Neural progenitor cell (in vitro differentiated cells): ENCODE measurements around the gene MYO15B. TPM values are rescaled to one million over a fixed set of nuclear protein-coding genes. Genes with fewer than 3 reads are reported as not detected.

Experiments
- DNase-seq: peaks from one replicate; pipeline ENCODE4 v3.0.0-alpha.2; 2016; ENCODE audit warnings: low spot score
- H2AFZ ChIP-seq: fragments of 200-600 bp; sonication (generic); replicated peaks from 2 replicates; pipeline ENCODE4 v1.6.1; 2016; ENCODE audit warnings: antibody characterized with exemption
- H3F3A ChIP-seq: fragments of 200-600 bp; sonication (generic); 2 replicates; pipeline ENCODE4 v1.6.1; 2016; ENCODE audit warnings: antibody characterized with exemption, low read depth
- H3K27ac ChIP-seq: fragments of 200-600 bp; sonication (generic); 2 replicates; pipeline ENCODE4 v1.5.1; 2016; ENCODE audit warnings: mild to moderate bottlenecking
- H3K27me3 ChIP-seq: fragments of 200-600 bp; sonication (generic); 2 replicates; pipeline ENCODE4 v1.6.1; 2016; ENCODE audit warnings: mild to moderate bottlenecking, moderate library complexity
- H3K36me3 ChIP-seq: fragments of 200-600 bp; sonication (generic); 2 replicates; pipeline ENCODE4 v1.5.1; 2016
- H3K4me1 ChIP-seq: fragments of 200-600 bp; sonication (generic); 2 replicates; pipeline ENCODE4 v1.6.1; 2016; ENCODE audit warnings: mixed run types
- H3K4me2 ChIP-seq: fragments of 200-600 bp; sonication (generic); 2 replicates; pipeline ENCODE4 v1.6.1; 2016
- H3K4me3 ChIP-seq: fragments of 200-600 bp; sonication (generic); 2 replicates; pipeline ENCODE4 v1.5.1; 2016
- H3K79me2 ChIP-seq: fragments of 200-600 bp; sonication (generic); 2 replicates; pipeline ENCODE4 v1.6.1; 2016; ENCODE audit warnings: low read depth
- H3K9ac ChIP-seq: fragments of 200-600 bp; sonication (generic); 2 replicates; pipeline ENCODE4 v1.6.1; 2016
- H3K9me3 ChIP-seq: fragments of 200-600 bp; sonication (generic); 2 replicates; pipeline ENCODE4 v1.5.1; 2016; ENCODE audit warnings: low read depth
- H4K20me1 ChIP-seq: fragments of 200-600 bp; sonication (generic); 2 replicates; pipeline ENCODE4 v1.6.1; 2016; ENCODE audit warnings: low read depth
- H3K27ac Mint-ChIP-seq: 3 replicates; pipeline ENCODE4 v1.8.0; 2021; ENCODE audit warnings: mixed read lengths
- H3K27me3 Mint-ChIP-seq: 2 replicates; pipeline ENCODE4 v1.8.0; 2022; ENCODE audit warnings: low read depth, mild to moderate bottlenecking, inconsistent platforms, moderate library complexity, mixed read lengths; ENCODE audit not compliant: insufficient read depth
- H3K36me3 Mint-ChIP-seq: 3 replicates; pipeline ENCODE4 v1.8.0; 2021; ENCODE audit warnings: mixed read lengths
- H3K4me1 Mint-ChIP-seq: 3 replicates; pipeline ENCODE4 v1.8.0; 2021; ENCODE audit warnings: mixed read lengths
- H3K4me3 Mint-ChIP-seq: 3 replicates; pipeline ENCODE4 v1.8.0; 2021; ENCODE audit warnings: mild to moderate bottlenecking, moderate library complexity, mixed read lengths
- H3K9me3 Mint-ChIP-seq: 3 replicates; pipeline ENCODE4 v1.8.0; 2020; ENCODE audit warnings: mixed read lengths
- CTCF ChIP-seq: fragments of 200-600 bp; sonication (generic); IDR thresholded peaks from 2 replicates; pipeline ENCODE4 v1.5.1; 2017; ENCODE audit warnings: antibody characterized with exemption, mild to moderate bottlenecking
- EZH2 ChIP-seq: fragments of 200-600 bp; sonication (generic); IDR thresholded peaks from 2 replicates; pipeline ENCODE4 v1.6.1; 2017; ENCODE audit warnings: antibody characterized with exemption, mild to moderate bottlenecking, moderate library complexity
- EZH2phosphoT487 ChIP-seq: fragments of 200-600 bp; sonication (generic); IDR thresholded peaks from 2 replicates; pipeline ENCODE4 v1.6.1; 2017; ENCODE audit warnings: antibody characterized with exemption
- total RNA-seq: library from RNA; depleted of rRNA; stranded (reverse); fragments of >200 nt; gene quantifications from 2 replicates; pipeline ENCODE4 v1.2.3, GENCODE V29; 2015; ENCODE audit warnings: low replicate concordance

The MYO15B gene
- total RNA-seq, 1 donor from 2014 or later = 10.2 TPM

- Histone ChIP-seq H4K20me1 (peaks cover 11% of the 10 kb centered on the region), H2AFZ (no peak overlapping the region), H3K27ac (no peak overlapping the region), H3K36me3 (peaks cover 14% of the 10 kb centered on the region), H3K9ac (no peak overlapping the region), H3K79me2 (peaks cover 75% of the 10 kb centered on the region), H3K4me3 (no peak overlapping the region), H3F3A (peaks cover 32% of the 10 kb centered on the region), H3K27me3 (no peaks in the 10 kb centered on the region), H3K4me2 (no peak overlapping the region), H3K4me1 (peaks cover 9% of the 10 kb centered on the region), H3K9me3 (no peaks in the 10 kb centered on the region)
- Mint-ChIP-seq H3K4me3 (no peak overlapping the region), H3K4me1 (peaks cover 7% of the 10 kb centered on the region), H3K27me3 (no peaks in the 10 kb centered on the region), H3K36me3 (peaks cover 3% of the 10 kb centered on the region), H3K9me3 (no peaks in the 10 kb centered on the region), H3K27ac (no peak overlapping the region)
- TF ChIP-seq CTCF = no peak
- no peak for TF ChIP-seq EZH2
- TF ChIP-seq EZH2phosphoT487 = no peak
- DNase-seq = no peak
Observed at GRCh38 chr17:75672011-75672410, 84.4 kb downstream of the MYO15B start.

- H3K4me2 ChIP-seq = no peak overlapping the region
- H3F3A ChIP-seq = peaks cover 28% of the 10 kb centered on the region
- Mint-ChIP-seq H3K4me1 (peaks cover 4% of the 10 kb centered on the region), H3K9me3 (no peaks in the 10 kb centered on the region), H3K27me3 (no peaks in the 10 kb centered on the region), H3K27ac (no peak overlapping the region), H3K36me3 (peaks cover 3% of the 10 kb centered on the region), H3K4me3 (peak overlapping the region; percentile 24)
- H3K4me3 ChIP-seq = no peak overlapping the region
- no peak overlapping the region for H3K9ac ChIP-seq
- H3K9me3 ChIP-seq = no peaks in the 10 kb centered on the region
- peak overlapping the region; percentile 20 for H3K27ac ChIP-seq
- TF ChIP-seq EZH2phosphoT487 (no peak), CTCF (no peak), EZH2 (no peak)
- H3K4me1 ChIP-seq = peaks cover 2% of the 10 kb centered on the region
- no peak overlapping the region for H2AFZ ChIP-seq
- no peak for DNase-seq
- H3K27me3 ChIP-seq = no peaks in the 10 kb centered on the region
- peaks cover 14% of the 10 kb centered on the region for H3K36me3 ChIP-seq
- peaks cover 72% of the 10 kb centered on the region for H3K79me2 ChIP-seq
- peaks cover 18% of the 10 kb centered on the region for H4K20me1 ChIP-seq
Observed at GRCh38 chr17:75673487-75673886, 85.9 kb downstream of the MYO15B start.

Other genes with a start within 250 kb of the MYO15B start
- gene GRB2, start 182.1 kb upstream of the MYO15B start, total RNA-seq = 71.0 and 72.5 TPM in 2 replicates
- 23.6 and 96.8 TPM in 2 replicates for gene TMEM94, start 131.2 kb upstream of the MYO15B start, total RNA-seq
- 5.7 and 12.6 TPM in 2 replicates for gene CASKIN2, start 72.3 kb upstream of the MYO15B start, total RNA-seq
- 20.5 and 47.8 TPM in 2 replicates for gene TSEN54, start 71.3 kb upstream of the MYO15B start, total RNA-seq
- gene LLGL2, start 62.1 kb upstream of the MYO15B start, total RNA-seq = 16.6 and 60.2 TPM in 2 replicates
- gene SMIM5, start 45.6 kb downstream of the MYO15B start, total RNA-seq = not detected in 2 replicates
- 22.7 and 27.3 TPM in 2 replicates for gene RECQL5, start 79.4 kb downstream of the MYO15B start, total RNA-seq
- gene SAP30BP, start 79.5 kb downstream of the MYO15B start, total RNA-seq = 72.9 and 75.8 TPM in 2 replicates
- gene ITGB4, start 133.7 kb downstream of the MYO15B start, total RNA-seq = 1.1 TPM in 1 of 2 replicates, not detected in the other
- 6.5 and 27.3 TPM in 2 replicates for gene GALK1, start 177.4 kb downstream of the MYO15B start, total RNA-seq
- gene UNK, start 197.0 kb downstream of the MYO15B start, total RNA-seq = 38.5 and 43.0 TPM in 2 replicates